BE2C (cell line): ENCODE data around the gene STARD10.
"Not testable (repeated sequence)": the region's sequence is repeated elsewhere in the genome, so short reads cannot be mapped to it uniquely, and the experiment has no call there.

Experiments used
- DNase-seq: peaks from one replicate; pipeline ENCODE4 v3.0.0-alpha.2; 2020
- H3K27me3 ChIP-seq: fragments of 250-450 bp; sonication (Bioruptor Pico); 2 replicates; pipeline ENCODE4 v1.5.1; 2020; ENCODE audit warnings: mild to moderate bottlenecking
- H3K36me3 ChIP-seq: fragments of 250-450 bp; sonication (Bioruptor Pico); 2 replicates; pipeline ENCODE4 v1.5.1; 2020; ENCODE audit warnings: mild to moderate bottlenecking
- H3K4me1 ChIP-seq: fragments of 250-450 bp; sonication (Bioruptor Pico); 2 replicates; pipeline ENCODE4 v1.5.1; 2020
- H3K4me3 ChIP-seq: 2 replicates; pipeline ENCODE4 v1.5.1; 2011; ENCODE audit warnings: low read depth, low read length
- H3K9me3 ChIP-seq: fragments of 250-450 bp; sonication (Bioruptor Pico); 2 replicates; pipeline ENCODE4 v1.5.1; 2020
- CTCF ChIP-seq: IDR thresholded peaks from 2 replicates; pipeline ENCODE4 v1.5.1; 2012; ENCODE audit warnings: mild to moderate bottlenecking, low read depth, low read length

STARD10 gene

GRCh38 chr11:72828081-72828567 is 34.3 kb upstream of the STARD10 start:
- no peaks in the 10 kb centered on the region for H3K36me3 ChIP-seq

GRCh38 chr11:72827656-72828055 is 33.8 kb upstream of the STARD10 start:
- H3K9me3 ChIP-seq, H3K4me1 ChIP-seq, H3K36me3 ChIP-seq, H3K27me3 ChIP-seq, DNase-seq, H3K4me3 ChIP-seq: not testable (repeated sequence)

More at GRCh38 chr11:72828081-72828567, 34.3 kb upstream of the STARD10 start:
- no peak for DNase-seq
- TF ChIP-seq CTCF: no peak
- H3K27me3 ChIP-seq: no peaks in the 10 kb centered on the region
- no peaks in the 10 kb centered on the region for H3K9me3 ChIP-seq
- H3K4me1 ChIP-seq: peaks cover 4% of the 10 kb centered on the region
- no peak overlapping the region for H3K4me3 ChIP-seq

GRCh38 chr11:72826942-72827480 is 33.2 kb upstream of the STARD10 start:
- no peak overlapping the region for H3K4me3 ChIP-seq
- no peaks in the 10 kb centered on the region for H3K27me3 ChIP-seq
- H3K9me3 ChIP-seq: no peaks in the 10 kb centered on the region
- H3K36me3 ChIP-seq: no peaks in the 10 kb centered on the region
- no peak for DNase-seq
- H3K4me1 ChIP-seq: peaks cover 4% of the 10 kb centered on the region
- TF ChIP-seq CTCF: no peak

GRCh38 chr11:72826191-72826941 is 32.5 kb upstream of the STARD10 start:
- no peak for DNase-seq
- no peaks in the 10 kb centered on the region for H3K27me3 ChIP-seq
- no peak overlapping the region for H3K4me3 ChIP-seq
- no peaks in the 10 kb centered on the region for H3K36me3 ChIP-seq
- H3K4me1 ChIP-seq: no peaks in the 10 kb centered on the region; the same call in 1 of the 2 replicates
- no peak for TF ChIP-seq CTCF
- H3K9me3 ChIP-seq: no peaks in the 10 kb centered on the region

GRCh38 chr11:72825661-72826060 is 31.8 kb upstream of the STARD10 start:
- Histone ChIP-seq H3K4me1 (no peaks in the 10 kb centered on the region; the same call in 1 of the 2 replicates), H3K9me3 (no peaks in the 10 kb centered on the region), H3K36me3 (no peaks in the 10 kb centered on the region), H3K27me3 (no peaks in the 10 kb centered on the region), H3K4me3 (no peak overlapping the region)
- TF ChIP-seq CTCF: no peak
- DNase-seq: no peak

GRCh38 chr11:72824811-72825505 is 31.1 kb upstream of the STARD10 start:
- H3K27me3 ChIP-seq: no peaks in the 10 kb centered on the region
- no peak for TF ChIP-seq CTCF
- H3K9me3 ChIP-seq: no peaks in the 10 kb centered on the region
- DNase-seq: no peak
- H3K4me3 ChIP-seq: no peak overlapping the region
- no peaks in the 10 kb centered on the region for H3K36me3 ChIP-seq
- H3K4me1 ChIP-seq: no peaks in the 10 kb centered on the region; the same call in 1 of the 2 replicates
